CD4-positive, alpha-beta T cell treated with Interleukin-17A for 4 hours (primary cell): ENCODE results near the gene DNAH11.

Source experiments
- DNase-seq: peaks from one replicate; pipeline ENCODE4 v3.0.0-alpha.2; 2020; ENCODE audit warnings: mixed read lengths

Gene DNAH11

GRCh38 chr7:21939136-21939857 lies 396.5 kb downstream of the DNAH11 start:
- no peak for DNase-seq

DNA sequence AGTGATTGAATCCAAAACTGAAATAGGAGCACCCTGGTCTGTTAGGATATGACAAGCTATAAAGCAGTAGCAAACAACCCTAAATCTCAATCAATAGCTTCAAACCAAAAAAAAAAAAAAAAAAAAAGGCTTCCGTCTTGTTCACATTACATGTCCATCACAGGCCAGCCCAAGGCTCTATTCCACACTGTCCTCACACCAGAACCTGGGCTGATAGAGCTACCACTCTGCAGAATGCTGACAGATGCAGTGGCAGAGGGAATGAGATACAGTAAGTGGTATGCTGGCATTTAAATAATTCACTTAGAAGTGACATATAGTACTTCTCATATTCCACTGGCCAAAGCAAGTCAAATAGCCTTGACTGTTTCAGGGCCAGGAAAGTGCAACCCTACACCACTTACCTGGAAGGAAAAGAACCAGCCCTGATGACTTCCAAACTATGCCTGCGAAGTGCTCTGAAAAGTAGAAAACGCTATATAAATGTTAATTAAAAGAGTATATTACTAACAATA lies 397.1 kb downstream of the DNAH11 start:
- DNase-seq, result no peak

DNA sequence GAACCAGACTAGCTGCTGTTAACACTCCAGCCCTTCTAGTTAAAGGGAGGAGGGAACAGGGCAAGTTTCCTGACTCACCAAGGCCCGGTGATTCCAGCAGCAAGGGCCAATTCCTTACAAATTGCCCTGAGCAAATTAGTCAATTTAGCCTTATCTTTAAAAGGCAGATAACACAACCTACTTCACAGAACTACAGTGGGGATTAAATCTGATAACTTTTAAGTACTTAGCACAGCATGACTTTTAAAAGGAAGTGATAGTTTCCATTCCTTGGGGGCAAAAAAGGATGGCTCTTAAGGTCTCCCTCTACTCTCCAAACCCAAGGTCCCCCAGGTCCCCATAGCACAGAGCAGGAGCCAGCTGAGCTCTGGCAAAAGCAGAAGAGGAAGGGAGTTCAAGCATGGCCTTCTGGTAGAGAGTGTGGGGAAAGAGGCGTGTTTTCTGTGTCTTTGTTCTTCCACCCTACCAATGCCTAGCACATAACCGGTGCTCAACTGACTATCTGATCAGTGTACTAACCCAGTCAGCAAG lies 398.8 kb downstream of the DNAH11 start:
- no peak for DNase-seq

- DNase-seq, result no peak
Measured at GRCh38 chr7:21942955-21943354, 400.1 kb downstream of the DNAH11 start.

DNA sequence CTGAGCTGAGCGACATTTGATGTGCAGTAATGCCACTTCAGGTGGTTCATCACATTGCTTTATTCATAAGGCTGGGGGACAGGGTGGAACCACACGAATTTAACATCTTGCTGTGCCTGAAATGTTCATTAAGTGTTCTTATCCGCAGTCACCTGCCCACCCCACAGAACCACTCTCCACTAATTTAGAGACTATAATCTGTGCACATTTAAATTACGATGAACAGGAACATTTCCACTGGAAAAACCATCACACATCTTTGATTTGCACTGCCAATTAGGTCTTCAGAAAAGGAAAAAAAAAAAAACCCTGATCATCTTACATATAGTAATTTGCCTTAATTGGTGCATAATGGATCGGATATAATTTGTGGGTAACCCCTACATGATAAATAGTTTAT lies 400.6 kb downstream of the DNAH11 start:
- DNase-seq, result no peak

DNA sequence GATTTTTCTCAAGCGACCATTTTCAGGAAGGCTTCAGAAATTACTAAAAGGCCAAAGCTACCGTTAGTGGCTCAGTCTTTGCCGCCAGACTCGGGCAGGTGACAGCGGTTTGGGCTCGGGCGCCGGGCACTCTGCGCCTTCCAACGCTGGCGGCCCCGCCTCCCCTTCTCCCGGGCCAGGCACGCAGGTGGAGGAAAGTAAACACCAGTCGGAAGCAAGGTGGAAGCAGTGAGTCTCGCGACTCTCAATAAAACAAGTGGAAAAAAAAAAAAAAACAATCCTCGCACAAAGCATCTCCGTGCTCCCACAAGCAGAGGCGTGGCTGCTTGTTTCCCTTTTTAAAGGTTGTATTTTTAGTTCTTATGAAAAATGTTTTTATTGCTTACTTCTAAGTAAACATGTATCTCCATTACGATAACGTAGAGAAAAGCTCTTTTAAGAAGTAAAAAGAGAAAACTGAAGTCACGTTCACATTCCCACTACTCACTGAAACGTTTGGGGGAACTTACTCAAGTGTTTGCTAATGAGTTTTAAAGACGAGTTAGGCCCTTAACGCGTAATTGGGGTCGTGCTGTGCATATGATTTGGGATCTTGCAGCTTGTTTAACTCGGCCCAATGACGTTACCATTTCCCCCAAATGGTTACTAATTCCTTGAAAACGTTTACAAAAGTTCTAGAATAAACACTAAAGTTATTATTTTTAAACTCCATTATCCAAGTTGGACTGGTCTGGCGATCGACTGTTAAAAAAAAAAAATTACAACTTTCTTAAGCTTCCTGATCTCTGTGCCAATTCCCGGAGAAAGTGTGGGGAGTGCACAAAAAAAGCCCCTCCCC lies 402.0 kb downstream of the DNAH11 start:
- DNase-seq, result peak; percentile 62

DNA sequence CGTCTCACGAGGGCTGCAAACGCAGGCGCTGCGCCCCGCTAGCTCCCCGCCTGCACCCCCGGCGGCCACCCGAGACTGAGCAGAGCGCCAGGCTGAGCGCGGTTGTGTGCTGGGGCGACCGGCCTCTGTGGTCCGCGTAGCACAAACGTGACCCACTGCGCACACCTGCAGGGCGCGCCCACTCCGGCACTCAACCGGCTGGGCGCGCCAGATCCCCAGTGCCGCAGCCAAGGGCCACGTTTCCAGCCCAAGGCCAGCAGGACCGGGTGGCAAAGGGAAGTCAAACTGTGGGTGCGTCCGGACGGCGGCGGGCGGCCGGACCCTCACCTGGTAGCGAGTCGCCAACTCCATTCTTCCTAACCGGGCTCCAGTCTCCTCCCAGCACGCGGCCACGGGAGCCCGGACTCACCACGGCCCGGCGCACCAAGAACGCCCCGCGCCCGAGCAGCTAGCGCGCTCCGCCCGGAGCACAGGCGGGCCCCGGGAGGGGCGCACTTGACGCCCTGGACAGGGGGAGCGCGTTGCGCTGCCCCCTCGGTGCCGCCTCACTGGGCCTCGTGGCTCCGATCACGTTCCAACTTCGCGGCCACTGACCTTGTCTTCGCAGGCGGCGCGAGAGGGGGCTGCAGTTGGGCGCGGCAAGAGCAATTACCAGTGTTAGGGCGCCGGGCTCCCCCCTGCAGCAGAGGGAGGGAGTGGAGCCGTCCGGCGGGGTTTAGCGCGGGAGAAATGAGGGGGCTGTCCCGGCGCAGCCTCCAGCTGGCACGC lies 402.8 kb downstream of the DNAH11 start, which contains the start of gene CDCA7L:
Gene CDCA7L, minus strand, starts transcription at position 446 of the 768 bp plus-strand sequence. Its CDS starts 95 bp downstream, at position 351.
- DNase-seq, result peak; percentile 59

- no peak for DNase-seq
Measured at GRCh38 chr7:21946222-21946709, 403.4 kb downstream of the DNAH11 start.

- DNase-seq, result no peak
Measured at GRCh38 chr7:21947056-21947455, 404.2 kb downstream of the DNAH11 start.

- DNase-seq, result no peak
Measured at GRCh38 chr7:21947946-21948345, 405.1 kb downstream of the DNAH11 start.

DNA sequence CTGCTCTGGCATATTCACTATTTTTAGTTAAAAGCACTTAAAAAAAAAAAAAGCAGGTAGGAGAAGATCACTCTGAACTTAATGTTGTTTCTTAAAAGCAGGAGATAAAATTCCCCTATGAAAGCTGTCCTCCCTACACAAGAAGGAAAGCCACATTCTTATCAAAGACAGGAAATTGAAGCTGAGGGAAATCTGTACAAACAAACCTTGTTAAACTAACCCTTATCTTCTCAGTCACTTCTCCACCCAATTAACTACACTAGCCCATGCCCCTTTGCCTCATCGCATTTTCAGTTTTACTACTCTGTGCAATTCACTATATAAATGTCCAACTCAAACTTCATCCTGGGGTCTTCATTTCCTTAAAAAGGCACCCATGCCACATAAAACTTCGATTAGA lies 405.5 kb downstream of the DNAH11 start:
- DNase-seq, result no peak

GRCh38 chr7:21948887-21949540 lies 406.2 kb downstream of the DNAH11 start:
- DNase-seq, result no peak
